ENCODE results near the gene DIP2C. TPM values are rescaled to one million over a fixed set of nuclear protein-coding genes. Genes with fewer than 3 reads are reported as not detected.

DIP2C gene
- polyA plus RNA-seq, 3 donors: 0.11 TPM; not detected in 2

GRCh38 chr10:733086-733485, 43.6 kb upstream of the DIP2C start:
- WGBS (ENCODE audit: insufficient coverage): 91% methylated on average over 6 of the region's 9 CpGs
- H2AFZ ChIP-seq (ENCODE audit: insufficient read depth, low read depth, low read length, poor library complexity, severe bottlenecking): no peak overlapping the region
- H3K4me2 ChIP-seq (replicated peaks; ENCODE audit: extremely low read depth, low read length, poor library complexity, severe bottlenecking): no peak overlapping the region
- Mint-ChIP-seq H3K27ac (no peak overlapping the region), H3K27me3 (ENCODE audit: low read depth in 3 of 3) (peaks cover 3 to 14% (median 12%) of the 10 kb centered on the region in 3 donors), H3K9me3 (peaks cover 2 to 23% (median 10%) of the 10 kb centered on the region in 7 donors), H3K4me3 (no peak overlapping the region), H3K36me3 (no peaks in the 10 kb centered on the region), H3K4me1 (no peaks in the 10 kb centered on the region)
- no peak for TF ChIP-seq CTCF (IDR thresholded peaks at IDR 0.05)
- peaks cover 0 to 17% of the 10 kb centered on the region in 2 donors for H3K9me3 ChIP-seq (replicated peaks in 1 of 2; ENCODE audit: control insufficient read depth in 1 of 2, insufficient read depth in 1 of 2, low read length in 2 of 2)
- no peak overlapping the region for H3K9ac ChIP-seq (ENCODE audit: insufficient read depth, low read length, poor library complexity, severe bottlenecking)
- H3K4me1 ChIP-seq (ENCODE audit: control insufficient read depth in 1 of 2, insufficient read depth in 2 of 2, low read length in 2 of 2): no peaks in the 10 kb centered on the region
- DNase-seq: no peak
- no peak overlapping the region for H3K27ac ChIP-seq (ENCODE audit: low read depth in 1 of 2, low read length in 2 of 2)
- H3K36me3 ChIP-seq (replicated peaks in 1 of 2; ENCODE audit: control insufficient read depth in 1 of 2, insufficient read depth in 2 of 2, low read length in 2 of 2): no peaks in the 10 kb centered on the region
- H3K79me2 ChIP-seq (ENCODE audit: insufficient read depth, low read length): no peaks in the 10 kb centered on the region
- H3K4me3 ChIP-seq (replicated peaks in 1 of 3; ENCODE audit: low read depth in 2 of 3, low read length in 3 of 3): no peak overlapping the region
- H4K20me1 ChIP-seq (ENCODE audit: insufficient read depth, low read length): no peaks in the 10 kb centered on the region
- intact Hi-C loops (cut with micrococcal nuclease): no loop called here
- H3K27me3 ChIP-seq (ENCODE audit: control insufficient read depth in 2 of 2, insufficient read depth in 2 of 2, low read length in 2 of 2): no peaks in the 10 kb centered on the region

- no peak overlapping the region for H3K4me3 Mint-ChIP-seq
- no peak for DNase-seq
- H2AFZ ChIP-seq (ENCODE audit: insufficient read depth, low read depth, low read length, poor library complexity, severe bottlenecking): no peak overlapping the region
- H3K79me2 ChIP-seq (ENCODE audit: insufficient read depth, low read length): no peaks in the 10 kb centered on the region
- H3K27ac Mint-ChIP-seq: no peak overlapping the region
- H3K27me3 Mint-ChIP-seq (ENCODE audit: low read depth in 3 of 3): peaks cover 6 to 13% (median 9%) of the 10 kb centered on the region in 3 donors
- no peak overlapping the region for H3K4me2 ChIP-seq (replicated peaks; ENCODE audit: extremely low read depth, low read length, poor library complexity, severe bottlenecking)
- no peaks in the 10 kb centered on the region for H3K27me3 ChIP-seq (ENCODE audit: control insufficient read depth in 2 of 2, insufficient read depth in 2 of 2, low read length in 2 of 2)
- TF ChIP-seq CTCF (IDR thresholded peaks at IDR 0.05): no peak
- H3K9me3 ChIP-seq (replicated peaks in 1 of 2; ENCODE audit: control insufficient read depth in 1 of 2, insufficient read depth in 1 of 2, low read length in 2 of 2): peaks cover 2 to 11% of the 10 kb centered on the region in 2 donors
- H3K36me3 Mint-ChIP-seq: no peaks in the 10 kb centered on the region
- intact Hi-C loops (cut with micrococcal nuclease): no loop called here
- no peak overlapping the region for H3K9ac ChIP-seq (ENCODE audit: insufficient read depth, low read length, poor library complexity, severe bottlenecking)
- no peaks in the 10 kb centered on the region for H3K4me1 ChIP-seq (ENCODE audit: control insufficient read depth in 1 of 2, insufficient read depth in 2 of 2, low read length in 2 of 2)
- no peak overlapping the region for H3K4me3 ChIP-seq (replicated peaks in 1 of 3; ENCODE audit: low read depth in 2 of 3, low read length in 3 of 3)
- H3K4me1 Mint-ChIP-seq: no peaks in the 10 kb centered on the region
- H3K9me3 Mint-ChIP-seq: peaks cover 3 to 15% (median 7%) of the 10 kb centered on the region in 7 donors
- H3K36me3 ChIP-seq (replicated peaks in 1 of 2; ENCODE audit: control insufficient read depth in 1 of 2, insufficient read depth in 2 of 2, low read length in 2 of 2): no peaks in the 10 kb centered on the region
- H4K20me1 ChIP-seq (ENCODE audit: insufficient read depth, low read length): no peaks in the 10 kb centered on the region
- WGBS (ENCODE audit: insufficient coverage): 84% methylated on average over 7 of the region's 8 CpGs
- no peak overlapping the region for H3K27ac ChIP-seq (ENCODE audit: low read depth in 1 of 2, low read length in 2 of 2)
These were observed 39.7 kb upstream of the DIP2C start for GRCh38 chr10:729213-729612.

Measured in CD14-positive monocyte (primary cell).